Astrocyte (in vitro differentiated cells and primary cell): Measurements from ENCODE around the gene TTC34. TPM values are rescaled to one million over a fixed set of nuclear protein-coding genes. Genes with fewer than 3 reads are reported as not detected.

Experiments used
- DNase-seq: peaks from one replicate; pipeline ENCODE4 v3.0.0-alpha.2; 2010; ENCODE audit warnings: low read depth
- FAIRE-seq: peaks from 2 replicates; lab custom pipeline; 2011; peaks lifted over from hg19 to GRCh38; lab: Jason Lieb, UNC
- H2AFZ ChIP-seq: 2 replicates; pipeline ENCODE4 v1.6.0; 2012; ENCODE audit warnings: low read depth, low read length, inconsistent platforms
- H3K27ac ChIP-seq: 2 replicates; pipeline ENCODE4 v1.5.1; 2011; ENCODE audit warnings: low read depth, low read length, inconsistent platforms
- H3K27me3 ChIP-seq: 2 replicates; pipeline ENCODE4 v1.6.0; 2011; ENCODE audit warnings: low read length, inconsistent platforms; ENCODE audit not compliant: insufficient read depth
- H3K36me3 ChIP-seq: 2 replicates; pipeline ENCODE4 v1.5.1; 2011; ENCODE audit warnings: low read length, inconsistent platforms; ENCODE audit not compliant: insufficient read depth
- H3K4me1 ChIP-seq: 2 replicates; pipeline ENCODE4 v1.5.1; 2011; ENCODE audit warnings: low read length, inconsistent platforms; ENCODE audit not compliant: insufficient read depth
- H3K4me2 ChIP-seq: 2 replicates; pipeline ENCODE4 v1.6.0; 2012; ENCODE audit warnings: low read length, inconsistent platforms
- H3K4me3 ChIP-seq: 2 replicates; pipeline ENCODE4 v1.5.1; 2011; ENCODE audit warnings: low read depth, mild to moderate bottlenecking, low read length, inconsistent platforms; ENCODE audit not compliant: insufficient read depth
- H3K79me2 ChIP-seq: 2 replicates; pipeline ENCODE4 v1.6.0; 2012; ENCODE audit warnings: mild to moderate bottlenecking, low read length, inconsistent platforms; ENCODE audit not compliant: insufficient read depth
- H3K9ac ChIP-seq: 2 replicates; pipeline ENCODE4 v1.6.0; 2012; ENCODE audit warnings: mild to moderate bottlenecking, low read length, inconsistent platforms
- H3K9me3 ChIP-seq: 2 replicates; pipeline ENCODE4 v1.5.1; 2012; ENCODE audit warnings: low read depth, mild to moderate bottlenecking, low read length, inconsistent platforms; ENCODE audit not compliant: insufficient read depth
- H4K20me1 ChIP-seq: 2 replicates; pipeline ENCODE4 v1.6.0; 2012; ENCODE audit warnings: low read length, inconsistent platforms; ENCODE audit not compliant: insufficient read depth
- H3K27ac Mint-ChIP-seq: one replicate; pipeline ENCODE4 v1.8.0; 2021; ENCODE audit warnings: mild to moderate bottlenecking, mixed read lengths; ENCODE audit not compliant: unreplicated experiment
- H3K27me3 Mint-ChIP-seq: one replicate; pipeline ENCODE4 v1.8.0; 2021; ENCODE audit warnings: low read depth, mixed read lengths; ENCODE audit not compliant: unreplicated experiment
- H3K36me3 Mint-ChIP-seq: one replicate; pipeline ENCODE4 v1.8.0; 2021; ENCODE audit warnings: low read depth, mixed read lengths; ENCODE audit not compliant: unreplicated experiment
- H3K4me1 Mint-ChIP-seq: one replicate; pipeline ENCODE4 v1.8.0; 2021; ENCODE audit warnings: low read depth, mixed read lengths; ENCODE audit not compliant: unreplicated experiment
- H3K4me3 Mint-ChIP-seq: one replicate; pipeline ENCODE4 v1.8.0; 2021; ENCODE audit warnings: mild to moderate bottlenecking, moderate library complexity, mixed read lengths; ENCODE audit not compliant: unreplicated experiment
- H3K9me3 Mint-ChIP-seq: one replicate; pipeline ENCODE4 v1.8.0; 2021; ENCODE audit warnings: mild to moderate bottlenecking, mixed read lengths; ENCODE audit not compliant: unreplicated experiment
- EZH2 ChIP-seq: IDR thresholded peaks from 2 replicates; pipeline ENCODE4 v1.6.1; 2012; ENCODE audit warnings: mild to moderate bottlenecking, low read length, inconsistent platforms; ENCODE audit not compliant: insufficient read depth
- total RNA-seq: library from RNA; stranded (reverse); gene quantifications from 2 replicates; pipeline ENCODE4 v1.2.1, GENCODE V29; 2021
- TF ChIP-seq, protein P1 (sequence below): IDR thresholded peaks from 2 replicates; pipeline ENCODE4 v1.5.1; 2011; ENCODE audit warnings: low read depth, mild to moderate bottlenecking, inconsistent platforms, low read length, moderate library complexity; ENCODE audit not compliant: insufficient read depth

TTC34 gene
- total RNA-seq, 1 donor from 2014 or later, result 0.39 TPM

DNA sequence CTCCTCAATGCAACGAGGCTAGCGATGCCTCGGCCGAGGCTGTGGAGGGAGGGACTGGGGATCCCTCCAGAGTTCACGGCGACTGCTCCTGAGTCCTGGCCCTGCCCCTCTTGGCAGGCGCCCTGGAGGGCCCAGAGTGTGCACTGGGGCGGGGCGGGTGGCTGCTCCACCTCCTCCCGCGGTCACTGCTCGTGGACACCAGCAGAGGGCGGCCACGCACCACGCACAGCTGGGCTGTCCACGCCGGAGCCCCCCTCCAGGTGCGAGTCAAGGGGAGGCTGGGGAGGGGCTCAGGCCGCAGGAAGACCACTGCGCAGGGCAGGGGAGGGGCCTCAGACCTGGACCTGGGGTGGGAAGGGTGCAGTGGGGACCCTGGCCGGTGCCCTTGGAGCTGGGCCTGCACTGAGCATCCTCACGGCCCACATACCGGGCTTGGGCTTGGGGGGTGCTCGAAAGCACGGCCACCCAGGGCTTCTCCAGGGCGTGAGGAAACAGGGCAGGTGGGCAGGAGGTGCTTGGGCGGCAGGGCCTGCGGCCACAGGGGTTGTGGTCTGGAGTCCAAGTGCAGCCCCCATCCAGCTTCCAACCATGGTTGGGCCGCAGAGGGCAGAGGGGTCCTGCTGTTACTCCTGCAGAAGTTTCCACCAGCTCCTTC, 20.6 kb upstream of the TTC34 start:
- H3K36me3 Mint-ChIP-seq, result no peaks in the 10 kb centered on the region
- no peak overlapping the region for H2AFZ ChIP-seq
- TF ChIP-seq EZH2, result no peak
- TF ChIP-seq, protein P1, sequence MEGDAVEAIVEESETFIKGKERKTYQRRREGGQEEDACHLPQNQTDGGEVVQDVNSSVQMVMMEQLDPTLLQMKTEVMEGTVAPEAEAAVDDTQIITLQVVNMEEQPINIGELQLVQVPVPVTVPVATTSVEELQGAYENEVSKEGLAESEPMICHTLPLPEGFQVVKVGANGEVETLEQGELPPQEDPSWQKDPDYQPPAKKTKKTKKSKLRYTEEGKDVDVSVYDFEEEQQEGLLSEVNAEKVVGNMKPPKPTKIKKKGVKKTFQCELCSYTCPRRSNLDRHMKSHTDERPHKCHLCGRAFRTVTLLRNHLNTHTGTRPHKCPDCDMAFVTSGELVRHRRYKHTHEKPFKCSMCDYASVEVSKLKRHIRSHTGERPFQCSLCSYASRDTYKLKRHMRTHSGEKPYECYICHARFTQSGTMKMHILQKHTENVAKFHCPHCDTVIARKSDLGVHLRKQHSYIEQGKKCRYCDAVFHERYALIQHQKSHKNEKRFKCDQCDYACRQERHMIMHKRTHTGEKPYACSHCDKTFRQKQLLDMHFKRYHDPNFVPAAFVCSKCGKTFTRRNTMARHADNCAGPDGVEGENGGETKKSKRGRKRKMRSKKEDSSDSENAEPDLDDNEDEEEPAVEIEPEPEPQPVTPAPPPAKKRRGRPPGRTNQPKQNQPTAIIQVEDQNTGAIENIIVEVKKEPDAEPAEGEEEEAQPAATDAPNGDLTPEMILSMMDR, result no peak
- no peak overlapping the region for H3K9ac ChIP-seq
- H4K20me1 ChIP-seq, result no peaks in the 10 kb centered on the region
- H3K27me3 Mint-ChIP-seq, result peaks cover 7% of the 10 kb centered on the region
- no peak overlapping the region for H3K4me2 ChIP-seq
- peaks cover 10% of the 10 kb centered on the region for H3K9me3 Mint-ChIP-seq
- H3K27ac ChIP-seq, result no peak overlapping the region
- FAIRE-seq, result no peak
- H3K9me3 ChIP-seq, result peaks cover 14% of the 10 kb centered on the region
- H3K27me3 ChIP-seq, result no peaks in the 10 kb centered on the region
- no peaks in the 10 kb centered on the region for H3K4me1 ChIP-seq
- no peak for DNase-seq
- H3K79me2 ChIP-seq, result no peaks in the 10 kb centered on the region
- no peak overlapping the region for H3K27ac Mint-ChIP-seq
- H3K36me3 ChIP-seq, result no peaks in the 10 kb centered on the region
- no peaks in the 10 kb centered on the region for H3K4me1 Mint-ChIP-seq
- H3K4me3 ChIP-seq, result no peak overlapping the region
- no peak overlapping the region for H3K4me3 Mint-ChIP-seq

DNA sequence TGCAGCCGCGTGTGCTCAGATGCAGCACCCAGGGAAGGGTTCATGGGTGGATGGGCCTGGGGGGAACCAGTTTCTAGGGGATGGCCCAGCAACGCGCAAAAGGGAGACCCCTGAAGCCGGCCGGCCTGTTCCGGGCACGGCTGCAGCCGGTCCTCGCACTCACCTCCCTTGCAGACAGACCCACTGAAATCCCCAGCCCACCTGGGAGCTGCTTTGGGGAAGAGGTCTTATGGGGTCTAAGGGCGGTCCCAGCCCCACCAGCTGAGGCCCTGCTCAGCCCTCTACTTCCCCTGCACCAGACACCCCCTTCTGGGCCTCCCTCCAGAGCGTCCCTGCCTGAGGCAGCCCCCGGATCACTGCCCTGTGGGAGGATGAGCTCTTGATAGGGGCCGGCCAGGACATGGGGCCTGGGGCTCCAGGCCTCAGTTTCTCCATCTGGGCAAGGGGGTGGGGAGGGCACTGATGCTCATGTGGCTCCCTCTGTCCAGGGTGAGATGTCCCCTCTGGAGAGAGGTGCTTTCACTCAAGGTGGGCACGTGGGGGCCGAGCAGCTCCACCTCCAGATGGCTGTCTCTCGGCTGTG, 20.0 kb upstream of the TTC34 start:
- H3K36me3 ChIP-seq, result no peaks in the 10 kb centered on the region
- peaks cover 7% of the 10 kb centered on the region for H3K27me3 Mint-ChIP-seq
- no peak for FAIRE-seq

More for the DNA sequence above, 20.0 kb upstream of the TTC34 start:
- H3K27ac Mint-ChIP-seq, result no peak overlapping the region
- H3K36me3 Mint-ChIP-seq, result no peaks in the 10 kb centered on the region
- H3K9me3 ChIP-seq, result peaks cover 14% of the 10 kb centered on the region
- no peaks in the 10 kb centered on the region for H4K20me1 ChIP-seq
- H3K4me1 Mint-ChIP-seq, result no peaks in the 10 kb centered on the region
- no peak overlapping the region for H2AFZ ChIP-seq
- H3K79me2 ChIP-seq, result no peaks in the 10 kb centered on the region
- no peak overlapping the region for H3K4me3 Mint-ChIP-seq
- no peak overlapping the region for H3K4me2 ChIP-seq
- no peak overlapping the region for H3K27ac ChIP-seq
- H3K27me3 ChIP-seq, result no peaks in the 10 kb centered on the region
- TF ChIP-seq, protein P1, result no peak
- TF ChIP-seq EZH2, result no peak
- no peak overlapping the region for H3K4me3 ChIP-seq
- no peaks in the 10 kb centered on the region for H3K4me1 ChIP-seq
- DNase-seq, result no peak
- no peak overlapping the region for H3K9ac ChIP-seq
- peaks cover 8% of the 10 kb centered on the region for H3K9me3 Mint-ChIP-seq
